ENCODE results near the gene HTT. TPM values are rescaled to one million over a fixed set of nuclear protein-coding genes. Genes with fewer than 3 reads are reported as not detected.
A peak's percentile ranks its signal among the peaks of the same experiment; 100 is the strongest.

Gene HTT
- total RNA-seq, 1 donor from 2014 or later = 43.9 TPM

DNA sequence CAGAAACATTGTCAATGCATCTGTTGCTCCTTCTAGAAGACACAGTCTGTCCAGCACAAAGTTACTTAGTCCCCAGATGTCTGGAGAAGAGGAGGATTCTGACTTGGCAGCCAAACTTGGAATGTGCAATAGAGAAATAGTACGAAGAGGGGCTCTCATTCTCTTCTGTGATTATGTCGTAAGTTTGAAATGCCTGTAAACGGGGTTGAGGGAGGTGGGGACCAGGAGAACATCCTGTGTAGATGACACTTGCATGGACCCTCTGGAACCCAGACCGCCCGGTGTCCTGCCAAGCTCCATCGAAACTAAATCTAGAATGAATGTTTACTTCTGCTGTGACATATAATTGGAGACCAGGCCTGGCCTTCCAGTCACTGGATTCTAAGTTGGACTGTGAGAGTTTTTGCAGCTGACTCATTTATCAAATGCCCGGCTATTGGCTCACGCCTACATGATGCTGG, 129.5 kb downstream of the HTT start:
- DNase-seq = no peak

DNA sequence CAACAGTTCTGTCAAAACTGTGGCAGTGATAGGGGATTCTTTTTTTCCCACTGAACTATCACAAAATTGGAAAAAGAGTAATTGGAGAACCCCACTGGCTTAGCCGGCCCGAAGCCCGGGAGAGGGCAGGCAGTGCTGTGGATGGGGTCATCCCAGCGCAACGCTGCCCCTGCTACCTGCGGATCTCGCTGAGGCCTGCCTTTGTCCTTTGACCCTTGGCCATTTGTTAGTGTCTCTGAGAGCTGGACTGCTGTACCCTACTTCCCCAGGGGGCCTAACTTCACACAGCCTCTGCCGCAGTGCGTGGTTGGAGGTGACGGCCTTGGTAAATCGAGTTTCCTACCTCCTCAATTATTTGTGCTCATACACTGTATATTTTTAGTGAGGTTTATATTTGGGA, 131.5 kb downstream of the HTT start:
- no peak for DNase-seq

DNA sequence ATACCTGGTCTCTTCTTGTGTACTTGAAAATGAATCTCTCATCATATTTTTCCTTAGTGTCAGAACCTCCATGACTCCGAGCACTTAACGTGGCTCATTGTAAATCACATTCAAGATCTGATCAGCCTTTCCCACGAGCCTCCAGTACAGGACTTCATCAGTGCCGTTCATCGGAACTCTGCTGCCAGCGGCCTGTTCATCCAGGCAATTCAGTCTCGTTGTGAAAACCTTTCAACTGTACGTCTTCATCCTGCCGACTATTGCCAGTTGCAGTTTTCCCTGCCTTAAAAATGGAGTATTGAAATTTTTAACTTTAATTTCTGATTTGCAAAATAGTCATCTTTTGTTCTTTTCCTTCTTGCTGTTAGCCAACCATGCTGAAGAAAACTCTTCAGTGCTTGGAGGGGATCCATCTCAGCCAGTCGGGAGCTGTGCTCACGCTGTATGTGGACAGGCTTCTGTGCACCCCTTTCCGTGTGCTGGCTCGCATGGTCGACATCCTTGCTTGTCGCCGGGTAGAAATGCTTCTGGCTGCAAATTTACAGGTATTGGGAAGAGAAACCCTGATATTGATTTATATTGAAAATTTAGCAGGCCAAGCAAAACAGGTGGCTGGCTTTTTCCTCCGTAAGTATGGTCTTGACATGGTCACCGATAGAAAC, 132.1 kb downstream of the HTT start:
- DNase-seq = no peak

- DNase-seq = peak; percentile 92
These were observed 133.1 kb downstream of the HTT start for GRCh38 chr4:3207531-3208037.

GRCh38 chr4:3208826-3209225, 134.3 kb downstream of the HTT start:
- no peak for DNase-seq

DNA sequence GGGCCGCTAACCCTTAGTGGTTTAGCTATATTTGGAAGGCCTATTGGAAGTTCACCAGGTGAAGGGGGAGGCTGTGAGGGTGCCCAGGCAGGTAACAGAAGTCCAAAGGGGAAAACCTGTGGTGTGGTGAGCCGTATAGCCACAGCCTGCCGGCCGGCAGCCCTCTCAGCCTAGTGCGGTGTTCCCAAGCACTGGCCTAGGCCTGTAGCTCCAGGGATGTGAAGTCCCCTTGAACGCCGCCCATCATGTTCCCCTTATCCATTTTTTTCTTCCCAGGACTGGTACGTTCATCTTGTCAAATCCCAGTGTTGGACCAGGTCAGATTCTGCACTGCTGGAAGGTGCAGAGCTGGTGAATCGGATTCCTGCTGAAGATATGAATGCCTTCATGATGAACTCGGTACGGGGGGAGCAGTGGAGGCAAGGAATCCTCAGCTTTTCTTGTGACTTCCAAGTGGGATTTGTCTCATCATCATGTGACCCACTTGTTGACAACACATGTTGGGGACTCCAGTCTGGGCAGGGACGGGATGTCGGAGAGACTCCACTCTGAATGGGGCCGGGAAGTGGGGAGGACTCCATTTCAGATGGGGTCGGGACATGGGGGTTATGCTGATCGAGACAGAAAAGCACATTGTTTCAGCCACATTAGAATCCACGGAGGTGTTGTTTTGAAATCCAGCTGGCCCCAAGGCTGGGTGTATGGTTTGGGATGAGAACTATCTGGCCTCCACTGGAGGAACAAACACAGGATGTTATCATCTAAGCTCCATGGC, 135.3 kb downstream of the HTT start:
- DNase-seq = no peak

GRCh38 chr4:3210467-3210866, 136.0 kb downstream of the HTT start:
- no peak for DNase-seq

GRCh38 chr4:3211866-3212265, 137.4 kb downstream of the HTT start:
- DNase-seq = no peak

DNA sequence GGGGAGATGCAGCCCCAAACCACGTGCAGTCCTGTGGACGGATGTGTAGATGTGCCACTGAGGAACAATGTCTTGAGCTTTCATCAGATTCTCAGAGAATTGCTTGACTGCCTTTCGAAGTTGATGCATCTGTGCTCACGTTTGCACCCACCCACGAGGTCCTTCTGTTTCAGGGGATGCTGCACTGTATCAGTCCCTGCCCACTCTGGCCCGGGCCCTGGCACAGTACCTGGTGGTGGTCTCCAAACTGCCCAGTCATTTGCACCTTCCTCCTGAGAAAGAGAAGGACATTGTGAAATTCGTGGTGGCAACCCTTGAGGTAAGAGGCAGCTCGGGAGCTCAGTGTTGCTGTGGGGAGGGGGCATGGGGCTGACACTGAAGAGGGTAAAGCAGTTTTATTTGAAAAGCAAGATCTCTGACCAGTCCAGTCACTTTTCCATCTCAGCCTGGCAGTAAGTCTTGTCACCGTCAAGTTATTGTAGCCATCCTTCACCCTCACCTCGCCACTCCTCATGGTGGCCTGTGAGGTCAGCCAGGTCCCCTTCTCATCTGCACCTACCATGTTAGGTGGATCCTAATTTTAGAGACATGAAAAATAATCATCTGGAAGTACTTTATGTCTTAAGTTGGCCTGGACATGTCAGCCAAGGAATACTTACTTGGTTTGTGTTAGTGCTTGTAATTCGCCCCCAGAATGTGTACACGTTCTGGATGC, 138.1 kb downstream of the HTT start:
- DNase-seq = no peak

GRCh38 chr4:3213106-3213425, 138.6 kb downstream of the HTT start:
- no peak for DNase-seq

DNA sequence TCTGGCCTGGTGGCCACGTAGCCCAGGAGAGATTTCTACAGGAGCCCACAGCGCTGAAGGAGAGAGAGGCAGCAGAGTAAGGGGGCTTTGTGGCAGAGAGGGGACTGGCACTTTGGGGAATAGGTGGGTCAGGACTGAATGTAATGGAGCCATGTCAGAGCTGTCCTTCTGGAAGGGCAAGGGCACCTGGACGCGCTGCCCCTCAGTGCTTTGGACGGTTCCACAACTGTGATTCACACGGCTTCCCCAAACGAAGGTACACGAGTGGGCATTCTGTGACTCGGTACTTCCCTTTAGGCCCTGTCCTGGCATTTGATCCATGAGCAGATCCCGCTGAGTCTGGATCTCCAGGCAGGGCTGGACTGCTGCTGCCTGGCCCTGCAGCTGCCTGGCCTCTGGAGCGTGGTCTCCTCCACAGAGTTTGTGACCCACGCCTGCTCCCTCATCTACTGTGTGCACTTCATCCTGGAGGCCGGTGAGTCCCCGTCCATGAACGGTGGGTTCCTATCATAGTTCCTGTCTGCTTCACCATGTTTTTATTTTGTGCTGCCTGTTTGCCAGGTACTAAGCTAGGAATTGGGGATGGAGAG, 139.3 kb downstream of the HTT start:
- DNase-seq = no peak

DNA sequence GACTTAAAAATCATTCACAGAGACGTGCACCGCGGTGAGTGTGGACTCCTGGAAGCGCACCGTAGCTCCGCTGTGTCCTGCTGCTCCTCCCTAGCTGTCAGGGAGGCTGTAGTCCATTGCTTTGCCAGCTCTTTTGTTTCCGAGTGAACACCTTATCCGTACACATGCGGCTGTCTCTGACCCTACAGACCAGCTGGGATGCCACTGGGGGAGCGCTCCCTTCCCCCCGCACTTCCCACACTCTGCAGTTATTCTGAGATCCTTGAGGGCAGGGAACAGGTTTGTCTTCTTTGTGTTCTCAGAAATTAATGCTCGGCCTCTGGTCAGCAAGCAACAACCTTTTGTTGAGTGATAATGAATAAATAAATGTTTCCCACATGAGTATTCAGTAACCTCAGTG, 140.8 kb downstream of the HTT start:
- DNase-seq = no peak

DNA sequence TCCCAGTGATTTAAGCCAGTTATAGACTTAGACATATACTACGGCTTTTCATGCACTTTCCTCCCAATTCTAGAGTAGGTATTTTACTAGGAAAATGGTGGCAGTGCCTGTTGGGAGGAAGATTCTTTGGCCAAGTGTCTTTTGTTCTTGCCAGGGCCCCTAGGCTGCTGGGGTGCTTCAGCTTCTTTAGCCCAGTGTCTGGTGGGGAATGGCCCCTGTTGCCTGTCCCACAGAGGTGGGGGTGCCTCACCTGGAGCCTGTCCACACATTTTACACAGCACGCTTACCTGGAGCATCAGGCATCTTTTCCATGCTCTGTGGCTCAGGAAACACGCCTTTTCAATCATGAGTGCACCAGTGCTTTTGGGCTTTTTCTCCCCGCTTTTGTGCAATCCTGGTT, 141.3 kb downstream of the HTT start:
- no peak for DNase-seq

GRCh38 chr4:3217266-3217665, 142.8 kb downstream of the HTT start:
- DNase-seq = no peak

- no peak for DNase-seq
These were observed 143.3 kb downstream of the HTT start for GRCh38 chr4:3217771-3218170.

DNA sequence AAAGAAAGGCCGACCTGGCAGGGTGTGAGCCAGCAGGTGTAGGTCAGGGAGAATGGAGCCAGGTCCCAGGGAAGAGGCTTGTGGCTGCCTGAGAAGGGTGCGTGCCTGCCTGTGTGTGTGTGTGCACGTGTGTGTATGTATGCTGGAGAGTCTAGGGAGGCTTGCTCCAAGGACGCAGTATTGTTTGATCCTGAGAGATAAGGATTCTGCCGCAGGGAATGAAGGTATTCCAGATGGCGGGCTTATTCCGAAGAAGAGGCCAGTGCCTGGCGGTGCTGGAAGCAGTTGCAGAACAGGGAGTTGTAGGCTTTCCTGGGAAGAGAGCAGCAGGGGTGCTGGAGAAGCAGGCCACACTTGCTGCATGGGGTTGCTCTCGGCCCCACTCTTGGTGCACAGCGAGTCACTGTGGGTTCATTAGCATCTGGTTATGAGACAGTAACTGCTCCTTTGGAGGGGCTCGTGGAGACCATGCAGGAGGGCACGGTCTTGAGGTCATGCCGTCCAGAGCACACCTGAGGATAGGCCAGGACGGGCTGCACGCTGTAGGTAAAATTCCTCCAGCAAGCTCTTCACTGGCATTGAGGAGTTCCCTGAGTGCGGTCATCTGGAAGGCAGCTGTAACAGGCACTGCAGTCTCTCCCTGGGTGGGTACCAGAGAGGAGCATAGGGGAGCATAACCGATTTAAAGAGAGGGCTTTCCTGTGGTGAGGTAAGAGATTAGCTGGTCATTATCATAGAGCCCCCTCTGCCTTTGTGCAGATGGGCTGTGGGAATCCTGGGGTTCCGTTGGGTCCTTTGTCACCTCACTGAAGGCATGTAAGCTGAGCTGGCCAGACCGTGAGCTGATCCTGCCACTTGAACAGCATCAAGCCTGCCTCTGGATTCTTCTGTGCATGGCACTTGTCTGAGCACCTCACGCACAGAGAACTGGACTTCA, 144.6 kb downstream of the HTT start:
- no peak for DNase-seq

DNA sequence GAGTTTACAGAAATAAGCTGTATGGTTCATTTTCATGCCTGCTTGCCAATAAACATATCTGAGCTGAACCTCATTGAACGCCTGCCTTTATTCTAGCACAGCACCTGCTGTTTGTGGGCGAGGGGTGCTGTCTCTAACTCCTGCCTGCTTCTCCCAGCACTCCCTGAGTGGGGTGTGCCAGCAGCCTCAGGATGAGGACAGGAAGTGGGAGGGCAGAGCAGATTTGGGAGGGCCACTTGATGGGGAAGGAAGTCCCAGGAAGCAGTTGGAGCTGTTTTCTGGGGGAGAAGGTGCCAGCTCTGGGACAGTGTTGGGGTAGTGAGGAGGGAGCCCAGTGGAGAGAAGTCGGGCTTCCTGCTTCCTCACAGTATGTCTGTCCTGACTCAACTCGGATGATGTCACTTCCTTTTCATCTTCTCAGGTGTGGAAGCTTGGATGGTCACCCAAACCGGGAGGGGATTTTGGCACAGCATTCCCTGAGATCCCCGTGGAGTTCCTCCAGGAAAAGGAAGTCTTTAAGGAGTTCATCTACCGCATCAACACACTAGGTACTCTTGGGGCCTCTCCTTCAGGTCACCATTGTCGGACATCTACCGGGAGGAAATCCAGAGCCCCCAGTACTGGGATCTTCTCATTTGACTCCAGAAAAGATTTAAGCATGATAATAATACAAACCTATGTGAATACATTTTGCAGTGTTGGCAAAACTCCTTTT, 145.4 kb downstream of the HTT start:
- DNase-seq = no peak

GRCh38 chr4:3220476-3221183, 146.1 kb downstream of the HTT start:
- DNase-seq = no peak

- DNase-seq = no peak
These were observed 146.7 kb downstream of the HTT start for GRCh38 chr4:3221184-3221494.

GRCh38 chr4:3221996-3222395, 147.5 kb downstream of the HTT start:
- DNase-seq = no peak

DNA sequence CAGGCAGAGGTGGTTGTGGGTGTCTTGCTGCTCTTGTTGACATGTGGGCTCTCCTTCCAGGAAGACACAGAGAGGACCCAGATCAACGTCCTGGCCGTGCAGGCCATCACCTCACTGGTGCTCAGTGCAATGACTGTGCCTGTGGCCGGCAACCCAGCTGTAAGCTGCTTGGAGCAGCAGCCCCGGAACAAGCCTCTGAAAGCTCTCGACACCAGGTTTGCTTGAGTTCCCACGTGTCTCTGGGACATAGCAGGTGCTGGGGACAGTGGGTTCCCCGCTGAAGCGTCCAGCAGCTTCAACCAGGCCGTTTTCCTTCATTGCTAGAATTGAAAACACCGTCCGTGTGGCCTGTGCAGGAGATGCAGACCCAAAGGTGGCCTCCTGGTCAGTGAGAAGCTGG, 148.9 kb downstream of the HTT start:
- no peak for DNase-seq
